ENCODE measurements around the gene TSPO.
"Not testable (repeated sequence)": the region's sequence is repeated elsewhere in the genome, so short reads cannot be mapped to it uniquely, and the experiment has no call there.

Gene TSPO

DNA sequence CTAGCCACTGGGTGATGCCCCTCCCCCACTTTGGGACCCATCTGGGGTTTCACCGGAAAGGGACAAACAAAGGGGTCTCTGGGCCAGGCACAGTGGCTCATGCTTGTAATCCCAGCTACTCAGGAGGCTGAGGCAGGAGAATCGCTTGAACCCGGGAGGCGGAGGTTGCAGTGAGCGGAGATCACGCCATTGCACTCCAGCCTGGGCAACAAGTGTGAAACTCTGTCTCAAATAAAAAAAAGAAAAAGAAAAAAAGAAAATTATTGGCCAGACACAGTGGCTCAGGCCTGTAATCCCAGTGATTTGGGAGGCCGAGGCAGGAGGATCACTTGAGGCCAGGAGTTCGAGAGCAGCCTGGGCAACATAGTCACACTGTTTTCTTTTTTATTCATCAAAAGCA lies 6.0 kb upstream of the TSPO start:
- not testable (repeated sequence) for H3K9ac ChIP-seq (ENCODE audit: low read depth in 1 of 2, low read length in 2 of 2); H3K36me3 ChIP-seq (ENCODE audit: control insufficient read depth in 2 of 2, insufficient read depth in 2 of 2, low read length in 2 of 2); H3K4me3 ChIP-seq (ENCODE audit: low read length in 2 of 2); H3K27ac ChIP-seq (ENCODE audit: low read depth in 2 of 2, low read length in 2 of 2); H3K9me3 ChIP-seq (ENCODE audit: control insufficient read depth in 2 of 2, low read length in 2 of 2); H3K27me3 ChIP-seq (ENCODE audit: control insufficient read depth in 2 of 2, insufficient read depth in 2 of 2, low read length in 2 of 2)
- peaks cover 7 to 16% of the 10 kb centered on the region in 2 donors for H3K4me1 ChIP-seq (ENCODE audit: control insufficient read depth in 2 of 2, insufficient read depth in 2 of 2, low read length in 2 of 2)

DNA sequence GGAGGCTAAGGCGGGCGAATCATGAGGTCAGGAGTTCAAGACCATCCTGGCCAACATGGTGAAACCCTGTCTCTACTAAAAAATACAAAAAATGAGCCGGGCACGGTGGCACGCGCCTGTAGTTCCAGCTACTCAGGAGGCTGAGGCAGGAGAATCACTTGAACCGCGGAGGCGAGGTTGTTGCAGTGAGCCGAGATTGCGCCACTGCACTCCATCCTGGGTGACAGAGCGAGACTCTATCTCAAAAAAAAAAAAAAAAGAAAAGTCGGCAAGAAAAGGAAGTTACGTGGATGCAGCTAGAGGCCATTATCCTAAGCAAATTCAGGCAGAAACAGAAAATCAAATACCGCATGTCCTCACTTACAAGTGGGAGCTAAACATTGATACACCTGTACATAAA lies 5.0 kb upstream of the TSPO start:
- H3K9ac ChIP-seq (ENCODE audit: low read depth in 1 of 2, low read length in 2 of 2); H3K36me3 ChIP-seq (ENCODE audit: control insufficient read depth in 2 of 2, insufficient read depth in 2 of 2, low read length in 2 of 2); H3K27ac ChIP-seq (ENCODE audit: low read depth in 2 of 2, low read length in 2 of 2); H3K4me3 ChIP-seq (ENCODE audit: low read length in 2 of 2); H3K27me3 ChIP-seq (ENCODE audit: control insufficient read depth in 2 of 2, insufficient read depth in 2 of 2, low read length in 2 of 2); H3K9me3 ChIP-seq (ENCODE audit: control insufficient read depth in 2 of 2, low read length in 2 of 2): not testable (repeated sequence)
- peaks cover 14 to 21% of the 10 kb centered on the region in 2 donors for H3K4me1 ChIP-seq (ENCODE audit: control insufficient read depth in 2 of 2, insufficient read depth in 2 of 2, low read length in 2 of 2)

GRCh38 chr22:43147821-43148220 lies 3.5 kb upstream of the TSPO start:
- H3K27me3 ChIP-seq (ENCODE audit: control insufficient read depth in 2 of 2, insufficient read depth in 2 of 2, low read length in 2 of 2), result no peaks in the 10 kb centered on the region
- no peak overlapping the region for H3K9ac ChIP-seq (ENCODE audit: low read depth in 1 of 2, low read length in 2 of 2)
- peaks cover 18 to 24% of the 10 kb centered on the region in 2 donors for H3K4me1 ChIP-seq (ENCODE audit: control insufficient read depth in 2 of 2, insufficient read depth in 2 of 2, low read length in 2 of 2)
- H3K36me3 ChIP-seq (ENCODE audit: control insufficient read depth in 2 of 2, insufficient read depth in 2 of 2, low read length in 2 of 2), result no peaks in the 10 kb centered on the region
- H3K9me3 ChIP-seq (ENCODE audit: control insufficient read depth in 2 of 2, low read length in 2 of 2), result no peaks in the 10 kb centered on the region
- H3K4me3 ChIP-seq (ENCODE audit: low read length in 2 of 2), result no peak overlapping the region
- no peak overlapping the region for H3K27ac ChIP-seq (ENCODE audit: low read depth in 2 of 2, low read length in 2 of 2)

- H3K27me3 ChIP-seq (ENCODE audit: control insufficient read depth in 2 of 2, insufficient read depth in 2 of 2, low read length in 2 of 2), result no peaks in the 10 kb centered on the region
- H3K4me3 ChIP-seq (ENCODE audit: low read length in 2 of 2), result no peak overlapping the region
- no peaks in the 10 kb centered on the region for H3K9me3 ChIP-seq (ENCODE audit: control insufficient read depth in 2 of 2, low read length in 2 of 2)
- H3K36me3 ChIP-seq (ENCODE audit: control insufficient read depth in 2 of 2, insufficient read depth in 2 of 2, low read length in 2 of 2), result no peaks in the 10 kb centered on the region
- peaks cover 18 to 24% of the 10 kb centered on the region in 2 donors for H3K4me1 ChIP-seq (ENCODE audit: control insufficient read depth in 2 of 2, insufficient read depth in 2 of 2, low read length in 2 of 2)
- H3K27ac ChIP-seq (ENCODE audit: low read depth in 2 of 2, low read length in 2 of 2), result no peak overlapping the region
- peak overlapping the region in 1 of 2 donors; percentile 30 for H3K9ac ChIP-seq (ENCODE audit: low read depth in 1 of 2, low read length in 2 of 2)
These were observed 2.8 kb upstream of the TSPO start for GRCh38 chr22:43148581-43148980.

GRCh38 chr22:43150731-43151206 lies 590 bp upstream of the TSPO start:
- peaks cover 22 to 33% of the 10 kb centered on the region in 2 donors for H3K4me1 ChIP-seq (ENCODE audit: control insufficient read depth in 2 of 2, insufficient read depth in 2 of 2, low read length in 2 of 2)
- peaks cover 0 to 4% of the 10 kb centered on the region in 2 donors for H3K36me3 ChIP-seq (ENCODE audit: control insufficient read depth in 2 of 2, insufficient read depth in 2 of 2, low read length in 2 of 2)
- H3K27me3 ChIP-seq (ENCODE audit: control insufficient read depth in 2 of 2, insufficient read depth in 2 of 2, low read length in 2 of 2), result no peaks in the 10 kb centered on the region
- no peaks in the 10 kb centered on the region for H3K9me3 ChIP-seq (ENCODE audit: control insufficient read depth in 2 of 2, low read length in 2 of 2)
- peak overlapping the region; percentile 68 to 89 for H3K9ac ChIP-seq (ENCODE audit: low read depth in 1 of 2, low read length in 2 of 2)
- peak overlapping the region; percentile 76 for H3K4me3 ChIP-seq (ENCODE audit: low read length in 2 of 2)
- peak overlapping the region; percentile 74 to 95 for H3K27ac ChIP-seq (ENCODE audit: low read depth in 2 of 2, low read length in 2 of 2)

GRCh38 chr22:43152003-43152356 lies 621 bp downstream of the TSPO start:
- H3K4me1 ChIP-seq (ENCODE audit: control insufficient read depth in 2 of 2, insufficient read depth in 2 of 2, low read length in 2 of 2), result peaks cover 22 to 36% of the 10 kb centered on the region in 2 donors
- H3K36me3 ChIP-seq (ENCODE audit: control insufficient read depth in 2 of 2, insufficient read depth in 2 of 2, low read length in 2 of 2), result peaks cover 0 to 4% of the 10 kb centered on the region in 2 donors
- H3K27me3 ChIP-seq (ENCODE audit: control insufficient read depth in 2 of 2, insufficient read depth in 2 of 2, low read length in 2 of 2), result no peaks in the 10 kb centered on the region
- no peaks in the 10 kb centered on the region for H3K9me3 ChIP-seq (ENCODE audit: control insufficient read depth in 2 of 2, low read length in 2 of 2)
- peak overlapping the region; percentile 76 to 84 for H3K4me3 ChIP-seq (ENCODE audit: low read length in 2 of 2)
- peak overlapping the region; percentile 88 to 95 for H3K9ac ChIP-seq (ENCODE audit: low read depth in 1 of 2, low read length in 2 of 2)
- H3K27ac ChIP-seq (ENCODE audit: low read depth in 2 of 2, low read length in 2 of 2), result peak overlapping the region; percentile 95 to 97

DNA sequence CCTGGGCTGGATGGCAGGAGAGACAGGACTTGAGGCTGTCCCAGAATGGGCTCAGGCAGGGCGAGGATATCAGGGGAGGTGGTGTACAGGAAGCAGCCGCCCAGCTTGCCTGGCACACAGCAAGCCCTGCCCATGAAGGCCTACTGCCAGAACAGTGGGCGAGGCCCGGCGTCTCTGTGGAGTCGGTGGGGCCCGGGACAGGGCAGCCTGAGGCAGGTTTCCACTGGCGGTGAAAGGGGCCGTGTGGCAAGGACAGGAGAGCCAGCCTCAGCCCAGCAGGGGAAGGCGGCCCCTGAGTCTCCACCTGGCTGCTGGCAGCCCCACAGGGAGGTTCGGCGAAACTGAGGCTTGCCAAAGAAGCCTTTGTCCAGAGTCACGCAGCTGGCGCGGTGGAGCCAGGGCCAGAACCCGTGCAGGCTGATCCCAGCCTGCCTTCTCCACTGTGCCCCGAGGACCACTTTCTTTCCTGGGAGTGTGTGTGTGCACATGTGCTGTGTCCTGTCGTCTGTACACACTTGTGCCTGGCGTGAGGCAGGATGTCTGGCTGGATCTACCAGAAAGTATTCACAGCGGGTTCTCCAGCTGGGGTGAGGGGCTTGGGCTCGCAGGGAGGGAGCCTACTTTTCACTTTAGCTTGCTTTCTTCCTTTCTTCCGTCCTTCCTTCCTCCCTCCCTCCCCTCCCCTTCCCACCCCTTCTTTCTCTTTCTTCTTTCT lies 1.2 kb downstream of the TSPO start:
- peaks cover 0 to 4% of the 10 kb centered on the region in 2 donors for H3K36me3 ChIP-seq (ENCODE audit: control insufficient read depth in 2 of 2, insufficient read depth in 2 of 2, low read length in 2 of 2)
- H3K4me1 ChIP-seq (ENCODE audit: control insufficient read depth in 2 of 2, insufficient read depth in 2 of 2, low read length in 2 of 2), result peaks cover 22 to 40% of the 10 kb centered on the region in 2 donors
- H3K9ac ChIP-seq (ENCODE audit: low read depth in 1 of 2, low read length in 2 of 2), result peak overlapping the region; percentile 88 to 95
- no peaks in the 10 kb centered on the region for H3K27me3 ChIP-seq (ENCODE audit: control insufficient read depth in 2 of 2, insufficient read depth in 2 of 2, low read length in 2 of 2)
- no peaks in the 10 kb centered on the region for H3K9me3 ChIP-seq (ENCODE audit: control insufficient read depth in 2 of 2, low read length in 2 of 2)
- H3K27ac ChIP-seq (ENCODE audit: low read depth in 2 of 2, low read length in 2 of 2), result peak overlapping the region; percentile 95 to 97
- H3K4me3 ChIP-seq (ENCODE audit: low read length in 2 of 2), result peak overlapping the region; percentile 76 to 84

GRCh38 chr22:43153899-43154298 lies 2.5 kb downstream of the TSPO start:
- Histone ChIP-seq H3K36me3 (ENCODE audit: control insufficient read depth in 2 of 2, insufficient read depth in 2 of 2, low read length in 2 of 2) (peaks cover 0 to 4% of the 10 kb centered on the region in 2 donors), H3K4me3 (ENCODE audit: low read length in 2 of 2) (peak overlapping the region in 1 of 2 donors; percentile 31), H3K27ac (ENCODE audit: low read depth in 2 of 2, low read length in 2 of 2) (no peak overlapping the region), H3K9me3 (ENCODE audit: control insufficient read depth in 2 of 2, low read length in 2 of 2) (no peaks in the 10 kb centered on the region), H3K27me3 (ENCODE audit: control insufficient read depth in 2 of 2, insufficient read depth in 2 of 2, low read length in 2 of 2) (no peaks in the 10 kb centered on the region), H3K9ac (ENCODE audit: low read depth in 1 of 2, low read length in 2 of 2) (no peak overlapping the region), H3K4me1 (ENCODE audit: control insufficient read depth in 2 of 2, insufficient read depth in 2 of 2, low read length in 2 of 2) (peaks cover 32 to 48% of the 10 kb centered on the region in 2 donors)

DNA sequence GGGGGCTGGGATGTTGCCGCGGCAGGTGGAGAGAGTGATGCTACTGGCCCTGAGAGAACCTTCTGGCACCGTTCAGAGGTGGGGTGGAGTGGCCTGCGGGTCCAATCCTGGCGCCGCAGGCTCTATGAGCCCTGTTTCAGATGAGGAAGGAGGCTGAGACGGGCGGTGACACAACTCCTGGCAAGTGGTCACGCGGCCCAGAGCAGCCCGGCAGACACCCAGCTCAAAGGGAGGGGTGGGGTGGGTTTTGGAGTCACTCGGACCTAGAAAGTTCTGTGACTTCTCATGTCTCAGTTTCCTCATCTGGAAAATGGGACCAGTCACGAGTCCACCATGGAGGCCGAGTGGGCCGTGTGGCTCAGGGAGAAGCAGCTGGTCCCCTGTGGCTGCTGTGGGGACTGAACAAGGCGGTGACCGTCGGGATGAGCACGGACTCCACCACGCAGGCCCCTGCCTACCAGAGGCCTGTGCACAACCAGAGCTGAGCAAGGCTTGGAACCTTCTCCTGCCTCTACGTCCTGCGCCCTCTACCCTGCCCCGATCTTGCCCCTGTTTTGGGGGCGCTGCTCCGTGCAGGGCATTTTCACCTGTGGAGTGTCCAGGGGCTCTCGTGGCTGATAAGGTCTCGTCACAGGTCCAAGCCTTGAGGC lies 3.7 kb downstream of the TSPO start:
- H3K9me3 ChIP-seq (ENCODE audit: control insufficient read depth in 2 of 2, low read length in 2 of 2), result no peaks in the 10 kb centered on the region
- peaks cover 42 to 56% of the 10 kb centered on the region in 2 donors for H3K4me1 ChIP-seq (ENCODE audit: control insufficient read depth in 2 of 2, insufficient read depth in 2 of 2, low read length in 2 of 2)
- no peak overlapping the region for H3K9ac ChIP-seq (ENCODE audit: low read depth in 1 of 2, low read length in 2 of 2)
- H3K27ac ChIP-seq (ENCODE audit: low read depth in 2 of 2, low read length in 2 of 2), result no peak overlapping the region
- no peak overlapping the region for H3K4me3 ChIP-seq (ENCODE audit: low read length in 2 of 2)
- H3K27me3 ChIP-seq (ENCODE audit: control insufficient read depth in 2 of 2, insufficient read depth in 2 of 2, low read length in 2 of 2), result no peaks in the 10 kb centered on the region
- H3K36me3 ChIP-seq (ENCODE audit: control insufficient read depth in 2 of 2, insufficient read depth in 2 of 2, low read length in 2 of 2), result peaks cover 0 to 4% of the 10 kb centered on the region in 2 donors

- H3K4me1 ChIP-seq (ENCODE audit: control insufficient read depth in 2 of 2, insufficient read depth in 2 of 2, low read length in 2 of 2), result peaks cover 44 to 60% of the 10 kb centered on the region in 2 donors
These were observed 4.4 kb downstream of the TSPO start for GRCh38 chr22:43155789-43156188.

More at GRCh38 chr22:43155789-43156188, 4.4 kb downstream of the TSPO start:
- Histone ChIP-seq H3K27me3 (ENCODE audit: control insufficient read depth in 2 of 2, insufficient read depth in 2 of 2, low read length in 2 of 2) (no peaks in the 10 kb centered on the region), H3K9me3 (ENCODE audit: control insufficient read depth in 2 of 2, low read length in 2 of 2) (no peaks in the 10 kb centered on the region), H3K36me3 (ENCODE audit: control insufficient read depth in 2 of 2, insufficient read depth in 2 of 2, low read length in 2 of 2) (peaks cover 4 to 5% of the 10 kb centered on the region in 2 donors), H3K9ac (ENCODE audit: low read depth in 1 of 2, low read length in 2 of 2) (no peak overlapping the region), H3K4me3 (ENCODE audit: low read length in 2 of 2) (no peak overlapping the region), H3K27ac (ENCODE audit: low read depth in 2 of 2, low read length in 2 of 2) (no peak overlapping the region)
